Stimulated activated CD8-positive, alpha-beta memory T cell treated with anti-CD3 and anti-CD28 coated beads, Interleukin-4, amount 100 ng/mL, for 1 hour (primary cell): ENCODE measurements around the gene PCSK2.

Experiments
- DNase-seq, 2 donors: peaks; one replicate each; pipeline ENCODE4 v3.0.0-alpha.2; 2020; ENCODE audit warnings: low read depth in 2 of 2, low spot score in 1 of 2

Gene PCSK2

GRCh38 chr20:17442588-17442987, 215.7 kb downstream of the PCSK2 start:
- DNase-seq, result no peak

GRCh38 chr20:17443131-17443858, 216.5 kb downstream of the PCSK2 start:
- no peak for DNase-seq

- no peak for DNase-seq
Measured at GRCh38 chr20:17444091-17444490, 217.3 kb downstream of the PCSK2 start.

- no peak for DNase-seq
Measured at GRCh38 chr20:17445543-17445942, 218.7 kb downstream of the PCSK2 start.

- DNase-seq, result no peak
Measured at GRCh38 chr20:17446171-17446570, 219.3 kb downstream of the PCSK2 start.

- no peak for DNase-seq
Measured at GRCh38 chr20:17448071-17448470, 221.2 kb downstream of the PCSK2 start.

GRCh38 chr20:17449031-17449430, 222.2 kb downstream of the PCSK2 start:
- no peak for DNase-seq

GRCh38 chr20:17452441-17452840, 225.6 kb downstream of the PCSK2 start:
- no peak for DNase-seq

- DNase-seq, result no peak
Measured at GRCh38 chr20:17453592-17453991, 226.8 kb downstream of the PCSK2 start.

- DNase-seq, result no peak
Measured at GRCh38 chr20:17456279-17456678, 229.4 kb downstream of the PCSK2 start.

- no peak for DNase-seq
Measured at GRCh38 chr20:17457079-17457478, 230.2 kb downstream of the PCSK2 start.

- DNase-seq, result no peak
Measured at GRCh38 chr20:17457588-17458190, 230.8 kb downstream of the PCSK2 start.

GRCh38 chr20:17460119-17460518, 233.3 kb downstream of the PCSK2 start:
- no peak for DNase-seq

- no peak for DNase-seq
Measured at GRCh38 chr20:17461941-17462340, 235.1 kb downstream of the PCSK2 start.

- no peak for DNase-seq
Measured at GRCh38 chr20:17463711-17464110, 236.9 kb downstream of the PCSK2 start.

GRCh38 chr20:17465236-17465635, 238.4 kb downstream of the PCSK2 start:
- no peak for DNase-seq

GRCh38 chr20:17466641-17467040, 239.8 kb downstream of the PCSK2 start:
- no peak for DNase-seq

GRCh38 chr20:17467120-17467655, 240.3 kb downstream of the PCSK2 start:
- no peak for DNase-seq

- no peak for DNase-seq
Measured at GRCh38 chr20:17468073-17468840, 241.4 kb downstream of the PCSK2 start.

- DNase-seq, result no peak
Measured at GRCh38 chr20:17469246-17470030, 242.6 kb downstream of the PCSK2 start.

- no peak for DNase-seq
Measured at GRCh38 chr20:17470521-17470920, 243.7 kb downstream of the PCSK2 start.
